GM23338 (cell line): ENCODE results near the gene XPO4. TPM values are rescaled to one million over a fixed set of nuclear protein-coding genes. Genes with fewer than 3 reads are reported as not detected.

Experiments used
- ATAC-seq: fragments of 200-7000 bp; cut with Tn5 transposase; 3 replicates; pipeline ENCODE4 v1.9.1; 2020
- DNase-seq: peaks from one replicate; pipeline ENCODE4 v3.0.0-alpha.2; 2015; ENCODE audit warnings: low spot score
- H2AFZ ChIP-seq: fragments of 200-600 bp; sonication (generic); 2 replicates; pipeline ENCODE4 v1.8.0; 2016; ENCODE audit warnings: antibody characterized with exemption, mild to moderate bottlenecking, moderate library complexity
- H3F3A ChIP-seq: fragments of 200-600 bp; sonication (generic); replicated peaks from 2 replicates; pipeline ENCODE4 v1.8.0; 2017; ENCODE audit warnings: antibody characterized with exemption, mixed run types, low read depth
- H3K27ac ChIP-seq: fragments of 200-600 bp; sonication (generic); 2 replicates; pipeline ENCODE4 v1.6.1; 2016; ENCODE audit warnings: low read depth
- H3K27me3 ChIP-seq: fragments of 200-600 bp; sonication (generic); 2 replicates; pipeline ENCODE4 v1.8.0; 2016; ENCODE audit warnings: mild to moderate bottlenecking, mixed run types, moderate library complexity; ENCODE audit not compliant: insufficient read depth
- H3K36me3 ChIP-seq: fragments of 200-600 bp; sonication (generic); 2 replicates; pipeline ENCODE4 v1.8.0; 2016; ENCODE audit warnings: mild to moderate bottlenecking; ENCODE audit not compliant: insufficient read depth
- H3K4me1 ChIP-seq: fragments of 200-600 bp; sonication (generic); 2 replicates; pipeline ENCODE4 v1.8.0; 2016; ENCODE audit warnings: mild to moderate bottlenecking, moderate library complexity; ENCODE audit not compliant: insufficient read depth
- H3K4me2 ChIP-seq: fragments of 200-600 bp; sonication (generic); 2 replicates; pipeline ENCODE4 v1.7.1; 2017; ENCODE audit warnings: mixed run types
- H3K4me3 ChIP-seq: fragments of 200-600 bp; sonication (generic); 2 replicates; pipeline ENCODE4 v1.6.1; 2016; ENCODE audit warnings: mixed run types
- H3K79me2 ChIP-seq: fragments of 200-600 bp; sonication (generic); replicated peaks from 2 replicates; pipeline ENCODE4 v1.8.0; 2017; ENCODE audit warnings: mild to moderate bottlenecking; ENCODE audit not compliant: insufficient read depth
- H3K9me2 ChIP-seq: fragments of 200-600 bp; sonication (generic); 2 replicates; pipeline ENCODE4 v1.8.0; 2017; ENCODE audit not compliant: insufficient read depth
- H4K20me1 ChIP-seq: fragments of 200-600 bp; sonication (generic); replicated peaks from 2 replicates; pipeline ENCODE4 v1.8.0; 2017; ENCODE audit warnings: mild to moderate bottlenecking; ENCODE audit not compliant: insufficient read depth
- H3K27ac Mint-ChIP-seq: 2 replicates; pipeline ENCODE4 v1.8.0; 2020; ENCODE audit warnings: inconsistent platforms, mild to moderate bottlenecking, moderate library complexity, mixed read lengths
- H3K27me3 Mint-ChIP-seq: 3 replicates; pipeline ENCODE4 v1.8.0; 2022; ENCODE audit warnings: low read depth, mild to moderate bottlenecking, moderate library complexity, mixed read lengths, inconsistent platforms; ENCODE audit not compliant: insufficient read depth, poor library complexity
- H3K36me3 Mint-ChIP-seq: 3 replicates; pipeline ENCODE4 v1.8.0; 2021; ENCODE audit warnings: low read depth, mild to moderate bottlenecking, inconsistent platforms, moderate library complexity, mixed read lengths
- H3K4me1 Mint-ChIP-seq: 3 replicates; pipeline ENCODE4 v1.8.0; 2020; ENCODE audit warnings: mild to moderate bottlenecking, inconsistent platforms, mixed read lengths
- H3K4me3 Mint-ChIP-seq: 3 replicates; pipeline ENCODE4 v1.8.0; 2021; ENCODE audit warnings: moderate library complexity, mild to moderate bottlenecking, inconsistent platforms, mixed read lengths
- H3K9me3 Mint-ChIP-seq: 3 replicates; pipeline ENCODE4 v1.8.0; 2020; ENCODE audit warnings: moderate library complexity, mild to moderate bottlenecking, inconsistent platforms, mixed read lengths
- CREB1 ChIP-seq: fragments of 250-450 bp; sonication (Bioruptor Pico); IDR thresholded peaks from 2 replicates; pipeline ENCODE4 v1.5.0; 2020; ENCODE audit warnings: low read depth, mild to moderate bottlenecking, moderate library complexity
- CTCF ChIP-seq, 2 experiments: fragments of 200-600 bp in 1 of 2; sonication (generic) in 1 of 2; conservative IDR thresholded peaks; 2 replicates each; pipeline versions ENCODE4 v1.5.1 to v1.6.1; 2016 to 2017; ENCODE audit warnings: antibody characterized with exemption in 2 of 2, low read depth in 2 of 2, mild to moderate bottlenecking in 2 of 2, moderate library complexity in 1 of 2
- ETS1 ChIP-seq: IDR thresholded peaks from 2 replicates; pipeline ENCODE4 v1.6.1; 2016; ENCODE audit warnings: antibody characterized with exemption
- EZH2phosphoT487 ChIP-seq: fragments of 200-600 bp; sonication (generic); IDR thresholded peaks from one replicate; pipeline ENCODE4 v1.8.1; 2018; ENCODE audit warnings: antibody characterized with exemption; ENCODE audit not compliant: unreplicated experiment
- JUNB ChIP-seq: IDR thresholded peaks from one replicate; pipeline ENCODE4 v1.6.1; 2016; ENCODE audit warnings: antibody characterized with exemption; ENCODE audit not compliant: unreplicated experiment
- NANOG ChIP-seq: IDR thresholded peaks from 2 replicates; pipeline ENCODE4 v1.6.1; 2016; ENCODE audit warnings: antibody characterized with exemption, borderline replicate concordance
- POLR2AphosphoS5 ChIP-seq: IDR thresholded peaks from 2 replicates; pipeline ENCODE4 v1.6.1; 2016; ENCODE audit warnings: antibody characterized with exemption, low read depth
- REST ChIP-seq: IDR thresholded peaks from one replicate; pipeline ENCODE4 v1.6.1; 2018; ENCODE audit warnings: antibody characterized with exemption; ENCODE audit not compliant: unreplicated experiment
- STAT1 ChIP-seq: IDR thresholded peaks from one replicate; pipeline ENCODE4 v1.6.1; 2016; ENCODE audit warnings: antibody characterized with exemption; ENCODE audit not compliant: unreplicated experiment
- ZNF114 ChIP-seq: fragments of 250-450 bp; sonication (Bioruptor Pico); IDR thresholded peaks from 2 replicates; pipeline ENCODE4 v1.5.0; 2020; ENCODE audit warnings: mild to moderate bottlenecking, moderate library complexity
- ZNF331 ChIP-seq: fragments of 250-450 bp; sonication (Bioruptor Pico); IDR thresholded peaks from 2 replicates; pipeline ENCODE4 v1.5.0; 2020; ENCODE audit warnings: low read depth, mild to moderate bottlenecking, moderate library complexity
- ZNF462 ChIP-seq: fragments of 250-450 bp; sonication (Bioruptor Pico); IDR thresholded peaks from 2 replicates; pipeline ENCODE4 v1.5.0; 2020; ENCODE audit warnings: mild to moderate bottlenecking, moderate library complexity
- polyA plus RNA-seq: library from polyadenylated mRNA; unstranded; fragments of >200 nt; fragmentation: Nextera tagmentation; extraction: Ambion mirVana; gene quantifications from 2 replicates; pipeline ENCODE4 v1.2.1, GENCODE V29; 2016
- total RNA-seq: library from RNA; depleted of rRNA; stranded (reverse); fragments of >200 nt; shearing (Covaris generic); gene quantifications from 2 replicates; pipeline ENCODE4 v1.2.3, GENCODE V29; 2014

Gene XPO4
- total and polyA plus RNA-seq, 2 experiments from 2014 or later: 14.1 to 57.8 TPM

GRCh38 chr13:20848203-20848602 lies 54.3 kb downstream of the XPO4 start:
- Histone ChIP-seq H3K4me3 (no peak overlapping the region), H3K36me3 (no peaks in the 10 kb centered on the region), H3K4me2 (0 out of 2 replicates have a peak overlapping the region, but pooled peaks have one; percentile 3), H2AFZ (no peak overlapping the region), H3K4me1 (peaks cover 5% of the 10 kb centered on the region; the same call in 1 of the 2 replicates), H3K27me3 (no peaks in the 10 kb centered on the region), H4K20me1 (peaks cover 14% of the 10 kb centered on the region), H3K9me2 (no peaks in the 10 kb centered on the region), H3F3A (no peaks in the 10 kb centered on the region), H3K27ac (no peak overlapping the region), H3K79me2 (peaks cover 65% of the 10 kb centered on the region)
- no peaks in the 10 kb centered on the region for H3K27me3 Mint-ChIP-seq
- ATAC-seq (no peak), DNase-seq (no peak)
- no peak overlapping the region for H3K27ac Mint-ChIP-seq
- TF ChIP-seq POLR2AphosphoS5 (no peak), ZNF114 (CRISPR knock-in tag) (no peak), NANOG (no peak), JUNB (no peak), REST (no peak), ZNF462 (no peak), ZNF331 (CRISPR knock-in tag) (no peak), CREB1 (CRISPR knock-in tag) (no peak), EZH2phosphoT487 (no peak), CTCF (conservative IDR thresholded peaks at IDR 0.05; ENCODE audit: low read depth in 2 of 2) (no peak), ETS1 (no peak), STAT1 (no peak)
- H3K4me3 Mint-ChIP-seq: no peak overlapping the region
- peaks cover 3% of the 10 kb centered on the region; the same call in 1 of the 3 replicates for H3K36me3 Mint-ChIP-seq
- H3K4me1 Mint-ChIP-seq: peaks cover 13% of the 10 kb centered on the region
- no peaks in the 10 kb centered on the region for H3K9me3 Mint-ChIP-seq
